Gastrocnemius medialis (tissue), 4 donors: ENCODE results near the gene IQCK. TPM values are rescaled to one million over a fixed set of nuclear protein-coding genes. Genes with fewer than 3 reads are reported as not detected.

ENCODE experiments used
- ATAC-seq, 2 donors: fragments of 150-250 bp; one replicate each; pipeline ENCODE4 v1.9.1; 2016
- DNase-seq, 2 donors: peaks; one replicate each; pipeline ENCODE4 v3.0.0-alpha.2; 2019
- H3K27ac ChIP-seq, 4 donors: fragments of 200-600 bp; sonication (generic); 1 replicate in 1 of 4; 2 replicates in 3 of 4; pipeline ENCODE4 v1.5.1; 2016 to 2018; ENCODE audit warnings: mild to moderate bottlenecking in 2 of 4, moderate library complexity in 1 of 4
- H3K27me3 ChIP-seq, 3 donors: fragments of 200-600 bp; sonication (generic) in 2 of 3; 1 replicate in 1 of 3; 2 replicates in 2 of 3; pipeline versions ENCODE4 v1.5.1 to v1.6.0; 2016 to 2019; ENCODE audit warnings: mild to moderate bottlenecking in 1 of 3, moderate library complexity in 1 of 3
- H3K36me3 ChIP-seq, 2 donors: fragments of 200-600 bp; sonication (generic) in 1 of 2; one replicate each; pipeline ENCODE4 v1.5.1; 2017 to 2018
- H3K4me1 ChIP-seq, 2 donors: fragments of 200-600 bp; sonication (generic) in 1 of 2; one replicate each; pipeline ENCODE4 v1.5.1; 2016 to 2017; ENCODE audit warnings: mild to moderate bottlenecking in 2 of 2
- H3K4me3 ChIP-seq, 4 donors: fragments of 200-600 bp; sonication (generic) in 3 of 4; 1 replicate in 1 of 4; 2 replicates in 3 of 4; pipeline ENCODE4 v1.5.1; 2016 to 2019; ENCODE audit warnings: mild to moderate bottlenecking in 2 of 4
- H3K9me3 ChIP-seq, 3 donors: fragments of 200-600 bp; sonication (generic) in 2 of 3; 1 replicate in 1 of 3; 2 replicates in 2 of 3; pipeline ENCODE4 v1.5.1; 2016 to 2019
- CTCF ChIP-seq, 5 experiments: fragments of 450-650 bp in 3 of 5; fragments of 200-600 bp in 2 of 5; sonication (generic) in 2 of 5; IDR thresholded peaks in 4 of 5; conservative IDR thresholded peaks in 1 of 5; 1 replicate in 4 of 5; 2 replicates in 1 of 5; pipeline ENCODE4 v1.5.1; 2016 to 2019; ENCODE audit warnings: antibody characterized with exemption in 5 of 5, mild to moderate bottlenecking in 3 of 5, moderate library complexity in 3 of 5
- POLR2A ChIP-seq, 2 donors: fragments of 450-650 bp; IDR thresholded peaks; one replicate each; pipeline ENCODE4 v1.6.1; 2017; ENCODE audit warnings: antibody characterized with exemption in 2 of 2, mild to moderate bottlenecking in 2 of 2, moderate library complexity in 2 of 2
- in situ Hi-C, 4 donors: fragments of 200-750 bp; cut with MboI; loops; one replicate each; pipeline versions ENCODE4 v1.15.0 to v1.8.0; 2017; ENCODE audit warnings: low sequenced_read_pairs in 4 of 4
- intact Hi-C: fragments of 100-400 bp; cut with DNase I; formaldehyde crosslinking; loops from one replicate; pipeline ENCODE4 v1.15.1; 2023; ENCODE audit warnings: low total_unique reads
- total RNA-seq, 4 donors: library from RNA; depleted of rRNA; stranded (reverse); fragments of >200 nt; gene quantifications; one replicate each; pipeline versions ENCODE4 v1.1.0 to v1.2.3, GENCODE V29; 2016

Gene IQCK
- total RNA-seq, 4 donors from 2014 or later, result 8.3 to 17.3 (median 9.4) TPM

GRCh38 chr16:19751478-19752385 lies 33.7 kb downstream of the IQCK start:
- Histone ChIP-seq H3K36me3 (no peaks in the 10 kb centered on the region), H3K4me1 (peaks cover 17 to 25% of the 10 kb centered on the region in 2 donors), H3K4me3 (no peak overlapping the region), H3K27ac (peak overlapping the region in 2 of 4 donors; percentile 8 to 38), H3K9me3 (no peaks in the 10 kb centered on the region), H3K27me3 (no peaks in the 10 kb centered on the region)
- TF ChIP-seq CTCF (IDR thresholded peaks at IDR 0.05 in 4 of 5, conservative IDR thresholded peaks at IDR 0.05 in 1 of 5) (no peak), POLR2A (IDR thresholded peaks at IDR 0.05) (no peak)
- in situ Hi-C loops (no loop called here), intact Hi-C loops (no loop called here)
- ATAC-seq (no peak), DNase-seq (no peak)

GRCh38 chr16:19753815-19754643 lies 36.0 kb downstream of the IQCK start:
- Histone ChIP-seq H3K36me3 (no peaks in the 10 kb centered on the region), H3K4me3 (no peak overlapping the region), H3K27ac (peak overlapping the region; percentile 16 to 69 (median 58)), H3K9me3 (no peaks in the 10 kb centered on the region), H3K4me1 (peaks cover 17 to 22% of the 10 kb centered on the region in 2 donors), H3K27me3 (no peaks in the 10 kb centered on the region)
- intact Hi-C loops (no loop called here), in situ Hi-C loops (no loop called here)
- DNase-seq (no peak), ATAC-seq (no peak)
- TF ChIP-seq CTCF (IDR thresholded peaks at IDR 0.05 in 4 of 5, conservative IDR thresholded peaks at IDR 0.05 in 1 of 5) (no peak), POLR2A (IDR thresholded peaks at IDR 0.05) (no peak)

- Histone ChIP-seq H3K36me3 (no peaks in the 10 kb centered on the region), H3K4me1 (peaks cover 17 to 20% of the 10 kb centered on the region in 2 donors), H3K27me3 (no peaks in the 10 kb centered on the region), H3K4me3 (no peak overlapping the region), H3K27ac (peak overlapping the region; percentile 16 to 69 (median 58)), H3K9me3 (no peaks in the 10 kb centered on the region)
- in situ Hi-C loops, result no loop called here
- TF ChIP-seq CTCF (IDR thresholded peaks at IDR 0.05 in 4 of 5, conservative IDR thresholded peaks at IDR 0.05 in 1 of 5) (no peak), POLR2A (IDR thresholded peaks at IDR 0.05) (no peak)
- ATAC-seq (peak in 1 of 2 donors; percentile 18), DNase-seq (no peak)
- intact Hi-C loops, result no loop called here
Measured at GRCh38 chr16:19754644-19755036, 36.6 kb downstream of the IQCK start.

GRCh38 chr16:19755268-19755667 lies 37.2 kb downstream of the IQCK start:
- intact Hi-C loops (no loop called here), in situ Hi-C loops (no loop called here)
- Histone ChIP-seq H3K27ac (peak overlapping the region; percentile 16 to 69 (median 58)), H3K36me3 (no peaks in the 10 kb centered on the region), H3K9me3 (no peaks in the 10 kb centered on the region), H3K27me3 (no peaks in the 10 kb centered on the region), H3K4me1 (peaks cover 17 to 20% of the 10 kb centered on the region in 2 donors), H3K4me3 (no peak overlapping the region)
- DNase-seq (no peak), ATAC-seq (no peak)
- TF ChIP-seq CTCF (IDR thresholded peaks at IDR 0.05 in 4 of 5, conservative IDR thresholded peaks at IDR 0.05 in 1 of 5) (no peak), POLR2A (IDR thresholded peaks at IDR 0.05) (no peak)
